Raji (cell line): ENCODE results near the gene IPO4.

Experiments used
- POLR2A ChIP-seq: IDR thresholded peaks from 2 replicates; pipeline ENCODE4 v1.6.1; 2011; ENCODE audit warnings: low read depth, low read length, control low read depth; ENCODE audit not compliant: insufficient read depth

Gene IPO4

DNA sequence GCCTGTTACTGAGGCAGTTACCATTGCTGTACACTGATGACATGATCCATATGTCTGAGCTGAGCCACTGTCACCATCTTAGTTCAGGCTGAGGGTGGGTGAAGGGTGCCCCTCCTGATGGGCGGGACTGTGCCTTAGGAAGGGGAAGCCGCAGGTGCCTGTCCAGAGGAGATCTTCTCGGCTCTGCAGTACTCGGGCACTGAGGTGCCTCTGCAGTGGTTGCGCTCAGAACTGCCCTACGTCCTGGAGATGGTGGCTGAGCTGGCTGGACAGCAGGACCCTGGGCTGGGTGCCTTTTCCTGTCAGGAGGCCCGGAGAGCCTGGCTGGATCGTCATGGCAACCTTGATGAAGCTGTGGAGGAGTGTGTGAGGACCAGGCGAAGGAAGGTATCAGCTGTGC lies 37.6 kb downstream of the IPO4 start:
- no peak for TF ChIP-seq POLR2A

DNA sequence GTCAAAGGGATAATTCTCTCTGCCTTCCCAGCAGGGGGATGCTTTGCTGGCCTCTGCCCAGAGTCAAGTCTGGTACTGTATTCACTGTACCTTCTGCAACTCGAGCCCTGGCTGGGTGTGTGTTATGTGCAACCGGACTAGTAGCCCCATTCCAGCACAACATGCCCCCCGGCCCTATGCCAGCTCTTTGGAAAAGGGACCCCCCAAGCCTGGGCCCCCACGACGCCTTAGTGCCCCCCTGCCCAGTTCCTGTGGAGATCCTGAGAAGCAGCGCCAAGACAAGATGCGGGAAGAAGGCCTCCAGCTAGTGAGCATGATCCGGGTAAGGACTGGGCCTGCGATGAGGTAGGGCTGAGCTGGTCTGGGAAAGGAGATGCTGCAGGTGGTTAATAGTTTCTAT lies 38.0 kb downstream of the IPO4 start:
- no peak for TF ChIP-seq POLR2A

DNA sequence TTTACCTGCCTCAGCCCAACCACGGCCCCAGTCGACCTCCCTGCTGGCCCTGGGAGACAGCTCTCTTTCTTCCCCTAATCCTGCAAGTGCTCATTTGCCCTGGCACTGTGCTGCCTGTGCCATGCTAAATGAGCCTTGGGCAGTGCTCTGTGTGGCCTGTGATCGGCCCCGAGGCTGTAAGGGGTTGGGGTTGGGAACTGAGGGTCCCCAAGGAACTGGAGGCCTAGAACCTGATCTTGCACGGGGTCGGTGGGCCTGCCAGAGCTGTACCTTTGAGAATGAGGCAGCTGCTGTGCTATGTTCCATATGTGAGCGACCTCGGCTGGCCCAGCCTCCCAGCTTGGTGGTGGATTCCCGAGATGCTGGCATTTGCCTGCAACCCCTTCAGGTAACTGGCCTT lies 38.6 kb downstream of the IPO4 start:
- TF ChIP-seq POLR2A, result no peak

DNA sequence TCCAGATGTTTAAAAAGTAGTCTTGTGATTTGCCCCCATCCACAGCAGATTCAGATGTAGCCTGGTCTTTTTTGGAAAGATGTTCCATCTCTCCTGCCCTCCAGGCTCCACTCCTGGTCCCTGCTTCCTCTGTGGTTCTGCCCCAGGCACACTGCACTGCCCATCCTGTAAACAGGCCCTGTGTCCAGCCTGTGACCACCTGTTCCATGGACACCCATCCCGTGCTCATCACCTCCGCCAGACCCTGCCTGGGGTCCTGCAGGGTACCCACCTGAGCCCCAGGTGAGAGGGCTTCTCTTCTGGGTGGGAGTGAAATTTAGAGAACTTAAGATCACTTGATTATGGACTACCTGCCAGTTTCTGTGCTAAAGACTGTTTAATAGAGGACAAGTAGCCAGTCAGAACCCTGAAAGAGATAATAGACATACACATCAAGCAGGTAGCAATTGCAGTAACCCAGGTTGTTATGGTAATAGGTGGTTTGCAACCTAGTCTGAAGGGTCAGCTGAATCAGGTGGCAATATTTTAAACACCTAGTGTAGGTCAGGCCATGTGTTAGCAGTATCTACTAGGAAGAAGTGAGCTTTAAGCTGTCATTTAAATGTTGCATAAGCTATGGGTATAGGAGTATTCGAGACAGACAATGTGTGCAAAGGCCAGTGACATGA lies 39.2 kb downstream of the IPO4 start:
- TF ChIP-seq POLR2A, result no peak

DNA sequence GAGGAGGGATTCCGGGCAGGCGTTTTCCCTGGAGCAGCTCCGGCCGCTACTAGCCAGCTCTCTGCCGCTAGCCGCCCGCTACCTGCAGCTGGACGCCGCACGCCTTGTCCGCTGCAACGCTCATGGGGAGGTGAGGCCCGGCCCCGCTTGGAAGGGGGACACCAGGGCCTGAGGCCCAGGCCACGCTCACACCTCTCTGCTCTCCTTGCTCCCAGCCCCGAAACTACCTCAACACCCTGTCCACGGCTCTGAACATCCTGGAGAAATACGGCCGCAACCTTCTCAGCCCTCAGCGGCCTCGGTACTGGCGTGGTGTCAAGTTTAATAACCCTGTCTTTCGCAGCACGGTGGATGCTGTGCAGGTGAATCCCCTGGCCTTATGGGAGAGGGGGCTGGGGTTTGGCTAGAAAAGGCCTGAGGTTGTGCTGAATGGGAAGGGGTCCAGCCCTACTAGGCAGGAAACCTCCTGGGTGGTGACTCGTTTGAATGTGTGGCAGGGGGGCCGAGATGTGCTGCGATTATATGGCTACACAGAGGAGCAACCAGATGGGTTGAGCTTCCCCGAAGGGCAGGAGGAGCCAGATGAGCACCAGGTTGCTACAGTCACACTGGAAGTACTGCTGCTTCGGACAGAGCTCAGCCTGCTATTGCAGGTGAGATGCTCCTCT lies 40.7 kb downstream of the IPO4 start:
- no peak for TF ChIP-seq POLR2A

DNA sequence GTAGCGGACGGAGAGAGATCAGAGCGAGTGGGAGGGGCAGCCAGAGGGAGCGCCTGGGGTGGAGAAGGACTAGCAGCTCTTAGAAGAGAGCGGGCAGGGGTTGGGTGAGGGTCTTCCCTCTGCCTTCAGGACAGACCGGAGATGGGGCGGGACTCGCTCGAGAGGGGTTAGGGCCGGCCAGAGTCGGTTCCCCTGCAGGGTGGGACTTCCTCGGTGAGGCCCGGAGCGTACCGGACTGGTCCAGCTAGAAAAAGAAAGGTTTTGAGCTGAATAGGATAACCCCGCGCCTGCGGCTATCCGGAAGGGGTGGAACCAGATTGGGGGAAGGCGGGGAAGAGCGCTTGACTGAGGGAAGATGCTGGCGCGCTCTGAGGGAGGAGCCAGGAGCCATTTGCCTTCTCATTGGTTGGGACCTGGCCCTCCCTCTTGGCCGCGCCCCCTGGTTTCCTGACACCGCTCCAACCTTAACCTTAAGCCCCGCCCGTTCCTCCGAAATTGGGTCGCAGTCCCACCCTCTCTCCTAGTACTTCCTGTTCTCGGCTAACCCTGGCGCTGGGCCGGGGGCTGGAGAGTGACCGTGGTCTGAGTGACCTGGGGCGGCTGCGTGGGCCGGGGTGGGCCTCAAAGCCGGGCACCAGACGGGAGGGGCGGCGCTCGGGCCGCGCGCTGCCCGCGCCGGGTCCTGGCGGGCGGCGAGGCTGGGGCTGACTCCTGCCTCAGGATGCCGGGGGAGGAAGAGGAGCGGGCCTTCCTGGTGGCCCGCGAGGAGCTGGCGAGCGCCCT lies 41.4 kb downstream of the IPO4 start, which contains the start of gene RNF31:
Gene RNF31, plus strand, starts transcription at position 521 of the 783 bp plus-strand sequence. Its CDS starts 201 bp downstream, at position 722.
- peak; percentile 65 for TF ChIP-seq POLR2A

DNA sequence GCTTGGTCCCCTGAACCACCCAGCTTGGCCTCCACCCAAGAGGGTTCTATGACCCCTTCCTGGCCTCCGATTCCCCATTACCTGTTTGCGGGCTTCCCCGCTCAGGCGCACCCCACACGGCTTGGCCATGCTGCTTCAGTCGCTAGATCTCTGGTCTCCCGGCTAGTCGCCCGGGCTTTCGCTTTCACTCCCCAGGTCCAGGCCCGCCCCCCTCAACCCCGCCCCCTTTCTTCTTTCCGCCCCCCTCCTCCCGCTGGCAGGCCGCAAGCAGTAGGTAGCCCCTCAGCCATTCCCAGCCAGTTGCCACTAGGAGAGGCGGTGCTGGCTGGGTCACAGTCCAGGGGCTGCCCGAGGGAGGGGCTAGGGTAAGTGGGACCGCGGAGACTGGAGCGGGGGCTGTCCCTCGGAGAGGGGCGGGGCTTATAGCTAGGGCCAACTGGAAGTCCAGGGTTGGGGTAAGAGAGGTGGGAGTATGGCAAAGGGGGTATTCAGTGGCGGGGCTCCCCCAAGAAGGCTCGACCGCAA lies 42.1 kb downstream of the IPO4 start, which contains the start of gene PSME2:
Gene PSME2, minus strand, starts transcription at position 158 of the 525 bp plus-strand sequence. Its CDS starts 29 bp downstream, at position 129.
- TF ChIP-seq POLR2A, result peak; percentile 74

DNA sequence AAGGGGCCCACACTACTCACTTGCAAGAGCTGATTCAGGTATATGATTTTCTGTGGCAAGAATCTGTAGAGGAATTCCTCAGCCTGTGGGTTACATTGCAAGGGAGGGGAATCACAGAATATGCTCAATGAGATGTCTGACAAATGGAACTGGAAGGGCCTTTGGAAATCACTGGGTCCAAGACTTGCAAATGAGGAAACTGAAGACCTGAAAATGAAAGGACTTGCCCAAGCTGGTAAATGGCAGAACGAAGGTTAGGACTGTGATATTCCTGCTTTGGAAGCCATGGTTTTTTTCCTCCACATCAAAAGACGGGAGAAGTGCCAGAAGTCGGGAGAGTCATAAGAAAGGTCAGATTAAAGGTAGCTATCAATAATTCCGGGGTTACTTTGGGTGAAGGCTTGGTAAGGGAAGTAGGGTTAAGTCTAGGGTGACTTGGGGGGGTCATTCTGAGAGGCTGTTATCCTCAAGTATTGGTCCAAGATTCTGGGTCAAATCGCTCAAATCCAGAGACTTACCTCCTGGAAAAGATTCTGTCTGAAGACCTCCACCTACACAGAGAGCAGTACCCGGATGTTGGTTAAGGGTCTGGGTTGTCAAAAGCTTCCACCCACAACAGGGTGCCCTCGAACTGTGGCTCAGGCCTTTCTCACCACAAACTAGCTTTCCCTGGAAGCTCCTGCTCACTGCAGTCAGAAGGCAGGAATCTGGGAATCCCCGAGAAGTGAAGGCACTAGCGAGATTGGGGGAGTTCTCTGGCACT lies 42.7 kb downstream of the IPO4 start:
- no peak for TF ChIP-seq POLR2A

DNA sequence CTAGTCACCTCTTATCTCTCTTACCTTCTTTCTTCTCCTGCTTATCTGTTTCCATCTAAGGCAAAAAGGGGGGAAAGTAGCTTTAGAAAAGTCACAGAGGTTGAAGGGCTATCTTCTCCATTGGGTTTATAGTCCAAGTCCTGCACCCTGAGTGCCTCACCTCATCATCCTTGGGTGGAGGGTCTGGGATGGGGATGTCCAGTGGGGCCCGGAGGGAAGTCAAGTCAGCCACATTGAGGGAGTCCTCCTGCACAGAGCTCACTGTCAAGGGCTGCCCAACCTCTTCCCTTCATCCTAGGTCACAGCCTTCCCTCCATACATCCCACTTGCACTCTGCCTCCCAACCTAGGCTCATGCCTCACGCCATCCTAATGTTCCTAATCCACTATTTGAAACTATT lies 43.4 kb downstream of the IPO4 start:
- TF ChIP-seq POLR2A, result no peak

DNA sequence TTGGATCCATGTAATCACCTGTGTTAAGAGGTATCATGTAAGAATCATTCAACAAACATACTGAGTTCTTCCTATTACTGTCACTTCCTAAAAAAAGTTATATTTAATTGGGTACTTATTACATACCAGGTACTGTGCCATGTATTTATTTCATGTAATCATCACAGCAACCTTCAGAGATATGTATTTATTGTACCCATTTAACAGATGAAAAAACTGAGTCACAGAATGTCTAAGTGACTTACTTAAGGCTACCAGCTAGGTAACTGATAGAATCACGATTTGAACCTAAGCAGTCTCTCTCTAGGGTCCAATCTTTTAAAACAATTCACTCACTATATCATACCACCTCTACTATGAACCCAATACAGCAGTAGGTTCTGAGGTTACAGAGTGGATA lies 44.2 kb downstream of the IPO4 start:
- TF ChIP-seq POLR2A, result no peak

DNA sequence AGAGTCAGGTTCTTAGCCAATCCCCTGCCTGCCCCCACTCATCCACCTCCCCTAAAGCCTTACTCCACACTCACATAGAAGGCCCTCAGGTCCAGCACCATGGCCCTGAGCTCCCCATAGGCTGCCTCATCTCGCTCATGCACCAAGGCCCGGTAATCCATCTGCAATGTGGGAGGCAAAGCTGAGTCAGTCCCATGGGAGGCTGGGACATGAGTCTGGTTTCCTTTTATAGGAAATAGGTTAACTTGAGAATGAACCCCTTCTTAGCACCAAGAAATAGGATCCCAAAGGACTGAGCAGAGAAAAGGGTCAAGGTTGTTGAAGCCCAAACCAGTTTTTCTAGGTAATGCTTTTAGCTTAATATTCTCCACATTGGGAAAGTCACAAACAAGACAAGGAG lies 45.1 kb downstream of the IPO4 start:
- no peak for TF ChIP-seq POLR2A

DNA sequence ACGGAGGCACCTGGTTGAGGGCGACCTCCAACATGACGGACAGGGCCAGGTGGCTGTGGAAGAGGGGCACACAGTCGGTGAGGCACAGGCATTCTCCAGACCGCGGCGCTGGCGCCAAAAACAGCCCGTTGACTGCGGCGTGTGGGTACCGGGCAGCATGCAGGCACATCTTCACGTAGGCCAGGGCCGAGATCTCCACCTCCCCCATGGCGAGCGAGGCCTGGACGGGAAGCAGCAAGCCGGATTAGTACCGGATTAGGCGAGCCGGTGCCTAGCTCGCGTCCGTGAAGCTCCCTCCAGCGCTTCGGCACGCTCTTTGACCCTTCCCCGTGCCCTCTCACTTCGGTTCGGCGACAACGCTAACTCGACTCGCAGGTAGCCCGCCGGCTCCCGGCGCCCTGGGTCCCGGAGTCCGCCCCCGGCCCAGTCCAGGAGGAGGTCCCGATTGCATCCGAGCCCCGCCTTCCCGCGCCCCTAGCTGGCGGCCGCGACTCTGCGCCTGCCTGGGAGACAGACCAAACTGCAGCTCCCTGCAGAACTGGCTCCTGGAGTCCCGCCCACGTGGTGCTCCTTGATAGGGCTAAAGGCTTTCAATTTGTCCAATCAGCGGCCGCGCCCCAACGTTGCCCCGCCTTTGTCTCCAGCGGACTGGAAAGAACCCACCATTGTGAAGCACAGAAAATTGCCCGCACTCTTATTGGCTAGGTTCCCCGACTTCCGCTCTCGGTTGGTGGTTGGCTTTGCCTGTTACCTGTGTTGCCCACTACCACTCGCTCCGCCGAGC lies 47.3 kb downstream of the IPO4 start, which contains the start of gene EMC9:
Gene EMC9, minus strand, starts transcription at position 495 of the 784 bp plus-strand sequence. Its CDS starts 287 bp downstream, at position 208.
- peak; percentile 92 for TF ChIP-seq POLR2A

DNA sequence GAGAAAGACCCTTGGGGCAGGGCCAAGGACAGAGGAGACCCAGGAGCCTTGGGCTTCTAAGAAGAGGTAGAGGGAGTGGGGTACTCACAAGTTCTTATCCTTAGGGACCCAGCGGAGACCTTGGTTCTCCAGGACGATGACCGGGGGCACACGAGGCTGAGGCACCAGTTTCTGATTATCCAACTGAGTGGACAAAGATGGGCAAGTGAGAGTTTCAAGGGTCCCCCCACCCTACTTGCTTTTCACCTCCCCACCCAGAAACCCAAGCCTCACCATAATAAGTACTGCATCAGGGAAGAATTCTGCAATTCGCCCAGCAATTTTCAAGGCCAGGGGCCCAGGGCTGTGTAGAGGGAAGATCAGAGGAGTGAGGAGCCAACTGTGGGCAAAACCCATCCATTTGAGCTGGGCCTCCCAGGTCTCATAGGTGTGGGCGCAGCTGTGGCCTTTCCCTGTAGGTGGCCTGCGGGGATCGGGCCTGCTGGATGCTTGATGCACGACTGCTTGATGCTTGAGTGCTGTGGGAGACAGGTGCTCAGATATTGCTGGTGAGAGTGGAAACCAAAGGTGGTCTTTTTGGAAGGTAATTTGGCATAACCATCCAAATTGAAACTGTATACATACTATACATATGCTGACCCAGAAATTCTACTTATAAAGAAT lies 49.2 kb downstream of the IPO4 start:
- peak; percentile 33; the same call in 1 of the 2 replicates for TF ChIP-seq POLR2A
